Body of pancreas (tissue), 4 donors: ENCODE data around the gene FEM1B.

ENCODE experiments used
- CTCF ChIP-seq, 7 experiments: fragments of 450-650 bp in 4 of 7; fragments of 200-600 bp in 3 of 7; sonication (generic) in 3 of 7; IDR thresholded peaks; one replicate each; pipeline ENCODE4 v1.5.1; 2016 to 2019; ENCODE audit warnings: antibody characterized with exemption in 7 of 7
- POLR2A ChIP-seq, 3 donors: fragments of 450-650 bp; IDR thresholded peaks; one replicate each; pipeline ENCODE4 v1.6.1; 2016; ENCODE audit warnings: antibody characterized with exemption in 3 of 3, mild to moderate bottlenecking in 2 of 3

- no peak for TF ChIP-seq POLR2A (IDR thresholded peaks at IDR 0.05)
- TF ChIP-seq CTCF (IDR thresholded peaks at IDR 0.05), result no peak
These were observed 36.2 kb upstream of the FEM1B start for GRCh38 chr15:68241088-68241935.
